ENCODE data around the gene NDUFS8.

NDUFS8 gene

DNA sequence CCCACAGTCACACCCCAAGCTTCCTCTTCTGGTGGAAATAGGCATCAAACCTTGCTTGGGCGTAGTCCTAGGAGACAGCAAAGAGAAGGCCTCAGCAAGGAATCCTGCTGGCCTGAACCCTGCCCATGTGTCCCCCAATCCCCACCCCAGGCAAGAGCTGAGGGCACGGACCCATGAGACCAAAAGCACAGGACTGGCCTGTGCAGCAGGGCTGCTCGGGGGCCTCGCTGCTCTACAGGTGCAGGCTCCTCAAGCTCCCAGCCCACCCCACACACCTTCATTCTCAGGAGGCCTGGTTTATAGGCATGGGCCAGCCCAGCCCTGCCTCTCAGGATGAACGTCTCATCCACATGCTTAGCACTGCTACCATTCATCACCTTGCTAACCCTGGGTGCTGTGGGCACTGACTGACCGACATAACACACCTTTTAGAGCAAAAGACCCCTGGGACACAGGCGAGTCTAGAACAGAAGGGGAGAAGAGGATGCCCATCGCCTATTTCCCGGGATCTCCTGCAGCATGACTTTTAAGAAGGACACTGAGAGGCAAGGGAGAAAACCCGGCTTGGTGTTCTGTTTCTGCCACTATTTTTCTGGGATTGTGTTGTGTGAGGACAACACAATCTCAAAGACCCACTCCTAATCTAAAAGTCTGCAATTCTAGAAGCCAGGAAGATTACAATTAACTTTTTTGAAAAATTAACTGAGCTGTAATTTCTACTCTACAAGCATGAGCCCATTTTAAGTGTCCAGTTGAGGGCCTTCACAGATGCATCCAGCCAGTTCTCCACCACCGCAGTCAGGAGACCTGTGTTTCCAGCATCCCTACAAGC lies 23.7 kb downstream of the NDUFS8 start:
- DNase-seq (ENCODE audit: low read depth, low spot score) = no peak
- TF ChIP-seq, protein P1, sequence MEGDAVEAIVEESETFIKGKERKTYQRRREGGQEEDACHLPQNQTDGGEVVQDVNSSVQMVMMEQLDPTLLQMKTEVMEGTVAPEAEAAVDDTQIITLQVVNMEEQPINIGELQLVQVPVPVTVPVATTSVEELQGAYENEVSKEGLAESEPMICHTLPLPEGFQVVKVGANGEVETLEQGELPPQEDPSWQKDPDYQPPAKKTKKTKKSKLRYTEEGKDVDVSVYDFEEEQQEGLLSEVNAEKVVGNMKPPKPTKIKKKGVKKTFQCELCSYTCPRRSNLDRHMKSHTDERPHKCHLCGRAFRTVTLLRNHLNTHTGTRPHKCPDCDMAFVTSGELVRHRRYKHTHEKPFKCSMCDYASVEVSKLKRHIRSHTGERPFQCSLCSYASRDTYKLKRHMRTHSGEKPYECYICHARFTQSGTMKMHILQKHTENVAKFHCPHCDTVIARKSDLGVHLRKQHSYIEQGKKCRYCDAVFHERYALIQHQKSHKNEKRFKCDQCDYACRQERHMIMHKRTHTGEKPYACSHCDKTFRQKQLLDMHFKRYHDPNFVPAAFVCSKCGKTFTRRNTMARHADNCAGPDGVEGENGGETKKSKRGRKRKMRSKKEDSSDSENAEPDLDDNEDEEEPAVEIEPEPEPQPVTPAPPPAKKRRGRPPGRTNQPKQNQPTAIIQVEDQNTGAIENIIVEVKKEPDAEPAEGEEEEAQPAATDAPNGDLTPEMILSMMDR (IDR thresholded peaks at IDR 0.05; ENCODE audit: low read depth, low read length) = no peak
- in situ Hi-C loops (cut with HindIII; ENCODE audit: low sequenced_read_pairs) = no loop called here
- no peak overlapping the region for H3K4me3 ChIP-seq (ENCODE audit: low read depth, low read length)

GRCh38 chr11:68056317-68057285 lies 26.1 kb downstream of the NDUFS8 start:
- TF ChIP-seq, protein P1 (IDR thresholded peaks at IDR 0.05; ENCODE audit: low read depth, low read length) = no peak
- H3K4me3 ChIP-seq (ENCODE audit: low read depth, low read length) = no peak overlapping the region
- DNase-seq (ENCODE audit: low read depth, low spot score) = no peak
- in situ Hi-C loops (cut with HindIII; ENCODE audit: low sequenced_read_pairs) = no loop called here

- in situ Hi-C loops (cut with HindIII; ENCODE audit: low sequenced_read_pairs) = no loop called here
- TF ChIP-seq, protein P1 (IDR thresholded peaks at IDR 0.05; ENCODE audit: low read depth, low read length) = no peak
- DNase-seq (ENCODE audit: low read depth, low spot score) = no peak
These were observed 27.3 kb downstream of the NDUFS8 start for GRCh38 chr11:68057807-68058206.

DNA sequence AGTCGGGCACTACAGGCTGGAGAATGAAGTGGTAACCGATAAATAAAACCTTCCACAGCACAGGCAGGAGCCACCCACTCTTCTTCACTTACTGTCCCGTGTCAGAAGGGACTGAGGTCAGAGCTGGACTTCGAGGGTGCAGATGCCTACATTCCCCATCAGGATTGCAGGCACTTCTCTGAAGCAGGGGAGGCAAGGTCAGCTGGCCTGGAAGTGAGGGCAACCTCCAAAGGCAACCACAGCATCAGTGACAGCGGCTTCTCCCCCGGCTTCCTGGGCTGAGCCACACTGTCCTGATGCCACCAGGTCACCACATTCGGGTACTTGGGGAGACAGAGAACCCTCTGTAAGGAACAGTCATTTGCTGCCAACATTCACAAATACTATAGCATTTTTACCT lies 31.0 kb downstream of the NDUFS8 start:
- H3K4me3 ChIP-seq (ENCODE audit: low read depth, low read length) = no peak overlapping the region
- DNase-seq (ENCODE audit: low read depth, low spot score) = no peak
- TF ChIP-seq, protein P1 (IDR thresholded peaks at IDR 0.05; ENCODE audit: low read depth, low read length) = no peak
- in situ Hi-C loops (cut with HindIII; ENCODE audit: low sequenced_read_pairs) = no loop called here

More at GRCh38 chr11:68057807-68058206, 27.3 kb downstream of the NDUFS8 start:
- H3K4me3 ChIP-seq (ENCODE audit: low read depth, low read length) = no peak overlapping the region

DNA sequence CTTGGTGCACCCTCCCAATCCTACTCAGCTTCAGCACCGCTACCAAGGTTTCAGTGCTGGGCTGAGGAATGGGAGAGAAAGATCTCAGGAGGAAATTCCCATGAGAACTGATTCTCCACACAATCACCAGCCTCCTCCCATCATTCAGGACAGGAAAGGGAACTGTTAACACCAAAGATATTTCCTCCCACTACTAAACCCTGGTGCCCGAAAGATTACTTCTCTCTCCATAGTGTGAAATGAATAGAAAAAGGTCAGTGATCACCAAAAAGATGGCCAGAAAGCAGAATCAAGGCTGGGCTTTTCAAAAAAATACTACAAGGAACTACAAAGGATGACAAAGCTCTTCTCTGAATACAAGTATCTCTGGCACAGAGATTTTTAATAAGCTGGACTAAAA lies 34.4 kb downstream of the NDUFS8 start:
- no peak for DNase-seq (ENCODE audit: low read depth, low spot score)
- H3K4me3 ChIP-seq (ENCODE audit: low read depth, low read length) = no peak overlapping the region
- TF ChIP-seq, protein P1 (IDR thresholded peaks at IDR 0.05; ENCODE audit: low read depth, low read length) = no peak
- in situ Hi-C loops (cut with HindIII; ENCODE audit: low sequenced_read_pairs) = no loop called here

DNA sequence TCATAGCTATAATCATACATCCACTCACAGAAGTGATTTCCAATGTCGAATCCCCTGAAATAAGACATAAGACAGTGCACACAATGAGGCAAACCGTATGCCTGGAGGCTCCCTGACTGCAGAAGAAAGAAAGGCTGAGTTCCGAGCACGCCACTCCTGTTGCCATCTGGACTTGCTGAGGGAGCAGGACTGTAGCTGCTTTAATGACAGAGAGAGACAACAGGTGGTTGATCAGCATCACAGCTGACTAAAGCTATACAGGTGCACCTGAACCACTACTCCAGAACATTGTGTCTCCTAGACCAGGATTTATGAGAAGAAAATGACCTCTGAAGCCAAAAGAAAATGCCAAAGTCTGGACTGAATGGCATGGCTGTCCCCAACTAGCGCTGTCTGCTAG lies 35.4 kb downstream of the NDUFS8 start:
- no peak for DNase-seq (ENCODE audit: low read depth, low spot score)
- TF ChIP-seq, protein P1 (IDR thresholded peaks at IDR 0.05; ENCODE audit: low read depth, low read length) = no peak
- in situ Hi-C loops (cut with HindIII; ENCODE audit: low sequenced_read_pairs) = no loop called here
- no peak overlapping the region for H3K4me3 ChIP-seq (ENCODE audit: low read depth, low read length)
